Measurements from ENCODE around the gene RXYLT1. TPM values are rescaled to one million over a fixed set of nuclear protein-coding genes. Genes with fewer than 3 reads are reported as not detected.

RXYLT1 gene
- total RNA-seq, 4 donors from 2014 or later = 8.3 to 19.8 (median 12.7) TPM

GRCh38 chr12:63815482-63815852, 35.8 kb downstream of the RXYLT1 start:
- DNase-seq (ENCODE audit: extremely low spot score) = no peak
- H3K27me3 ChIP-seq = peaks cover 0 to 6% (median 0%) of the 10 kb centered on the region in 4 donors
- H3K36me3 ChIP-seq = no peaks in the 10 kb centered on the region
- H3K4me1 ChIP-seq = no peaks in the 10 kb centered on the region
- no peak overlapping the region for H3K27ac ChIP-seq (replicated peaks in 1 of 4)
- 95% methylated on average over 3 of the region's 3 CpGs for WGBS
- H3K4me3 ChIP-seq = no peak overlapping the region
- TF ChIP-seq EP300 (IDR thresholded peaks at IDR 0.05) = no peak
- no peak for TF ChIP-seq POLR2A (IDR thresholded peaks at IDR 0.05; ENCODE audit: low read depth)
- no peak for TF ChIP-seq POLR2AphosphoS5 (IDR thresholded peaks at IDR 0.05)
- no peak for TF ChIP-seq CTCF (IDR thresholded peaks at IDR 0.05)
- intact Hi-C loops (cut with DNase I) = no loop called here
- peaks cover 0 to 7% (median 0%) of the 10 kb centered on the region in 4 donors for H3K9me3 ChIP-seq

GRCh38 chr12:63816031-63816430, 36.3 kb downstream of the RXYLT1 start:
- WGBS = 85% methylated on average over 6 of the region's 6 CpGs
- Histone ChIP-seq H3K27me3 (peaks cover 0 to 6% (median 0%) of the 10 kb centered on the region in 4 donors), H3K4me3 (no peak overlapping the region), H3K4me1 (no peaks in the 10 kb centered on the region), H3K9me3 (peaks cover 0 to 7% (median 0%) of the 10 kb centered on the region in 4 donors), H3K27ac (replicated peaks in 1 of 4) (no peak overlapping the region), H3K36me3 (no peaks in the 10 kb centered on the region)
- DNase-seq (ENCODE audit: extremely low spot score) = no peak
- no peak for TF ChIP-seq CTCF (IDR thresholded peaks at IDR 0.05)
- TF ChIP-seq POLR2A (IDR thresholded peaks at IDR 0.05; ENCODE audit: low read depth) = no peak
- no peak for TF ChIP-seq EP300 (IDR thresholded peaks at IDR 0.05)
- no peak for TF ChIP-seq POLR2AphosphoS5 (IDR thresholded peaks at IDR 0.05)
- intact Hi-C loops (cut with DNase I) = no loop called here

GRCh38 chr12:63820427-63820826, 40.7 kb downstream of the RXYLT1 start:
- H3K36me3 ChIP-seq = no peaks in the 10 kb centered on the region
- no peak overlapping the region for H3K27ac ChIP-seq (replicated peaks in 1 of 4)
- peaks cover 0 to 6% (median 0%) of the 10 kb centered on the region in 4 donors for H3K27me3 ChIP-seq
- DNase-seq (ENCODE audit: extremely low spot score) = no peak
- H3K4me1 ChIP-seq = peaks cover 0 to 10% (median 7%) of the 10 kb centered on the region in 4 donors
- H3K4me3 ChIP-seq = no peak overlapping the region
- no peak for TF ChIP-seq POLR2AphosphoS5 (IDR thresholded peaks at IDR 0.05)
- no peak for TF ChIP-seq EP300 (IDR thresholded peaks at IDR 0.05)
- TF ChIP-seq POLR2A (IDR thresholded peaks at IDR 0.05; ENCODE audit: low read depth) = no peak
- TF ChIP-seq CTCF (IDR thresholded peaks at IDR 0.05) = no peak
- H3K9me3 ChIP-seq = peaks cover 0 to 7% (median 0%) of the 10 kb centered on the region in 4 donors
- intact Hi-C loops (cut with DNase I) = no loop called here
- WGBS = 67% methylated on average over 1 of the region's 1 CpG

- Histone ChIP-seq H3K36me3 (no peaks in the 10 kb centered on the region), H3K27ac (replicated peaks in 1 of 4) (peak overlapping the region; percentile 54 to 67 (median 58)), H3K4me3 (peak overlapping the region; percentile 52 to 68 (median 56)), H3K9me3 (peaks cover 0 to 7% (median 0%) of the 10 kb centered on the region in 4 donors), H3K27me3 (peaks cover 0 to 6% (median 0%) of the 10 kb centered on the region in 4 donors), H3K4me1 (peaks cover 0 to 10% (median 7%) of the 10 kb centered on the region in 4 donors)
- WGBS = 27% methylated on average over 30 of the region's 38 CpGs
- no peak for TF ChIP-seq POLR2A (IDR thresholded peaks at IDR 0.05; ENCODE audit: low read depth)
- no peak for TF ChIP-seq POLR2AphosphoS5 (IDR thresholded peaks at IDR 0.05)
- no peak for TF ChIP-seq EP300 (IDR thresholded peaks at IDR 0.05)
- TF ChIP-seq CTCF (IDR thresholded peaks at IDR 0.05) = no peak
- no peak for DNase-seq (ENCODE audit: extremely low spot score)
- intact Hi-C loops (cut with DNase I) = no loop called here
These were observed 42.1 kb downstream of the RXYLT1 start for GRCh38 chr12:63821781-63822251.

GRCh38 chr12:63822352-63822751, 42.6 kb downstream of the RXYLT1 start:
- intact Hi-C loops (cut with DNase I) = no loop called here

More at GRCh38 chr12:63822352-63822751, 42.6 kb downstream of the RXYLT1 start:
- H3K4me3 ChIP-seq = peak overlapping the region; percentile 52 to 68 (median 56)
- H3K27me3 ChIP-seq = peaks cover 0 to 6% (median 0%) of the 10 kb centered on the region in 4 donors
- TF ChIP-seq POLR2A (IDR thresholded peaks at IDR 0.05; ENCODE audit: low read depth) (no peak), POLR2AphosphoS5 (IDR thresholded peaks at IDR 0.05) (no peak), EP300 (IDR thresholded peaks at IDR 0.05) (no peak), CTCF (IDR thresholded peaks at IDR 0.05) (no peak)
- peaks cover 0 to 10% (median 7%) of the 10 kb centered on the region in 4 donors for H3K4me1 ChIP-seq
- H3K9me3 ChIP-seq = peaks cover 0 to 7% (median 0%) of the 10 kb centered on the region in 4 donors
- no peaks in the 10 kb centered on the region for H3K36me3 ChIP-seq
- peak overlapping the region; percentile 54 to 67 (median 58) for H3K27ac ChIP-seq (replicated peaks in 1 of 4)
- DNase-seq (ENCODE audit: extremely low spot score) = no peak
- WGBS = 49% methylated on average over 6 of the region's 6 CpGs

Data from esophagus muscularis mucosa (tissue), 4 donors.